HG03520 (cell line): Measurements from ENCODE around the gene NDUFAF3.

Experiments
- ATAC-seq: cut with Tn5 transposase; IDR thresholded peaks from one replicate; pipeline ENCODE4 v1.9.1; 2021; ENCODE audit warnings: mild to moderate bottlenecking, moderate library complexity; ENCODE audit not compliant: unreplicated experiment

NDUFAF3 gene

DNA sequence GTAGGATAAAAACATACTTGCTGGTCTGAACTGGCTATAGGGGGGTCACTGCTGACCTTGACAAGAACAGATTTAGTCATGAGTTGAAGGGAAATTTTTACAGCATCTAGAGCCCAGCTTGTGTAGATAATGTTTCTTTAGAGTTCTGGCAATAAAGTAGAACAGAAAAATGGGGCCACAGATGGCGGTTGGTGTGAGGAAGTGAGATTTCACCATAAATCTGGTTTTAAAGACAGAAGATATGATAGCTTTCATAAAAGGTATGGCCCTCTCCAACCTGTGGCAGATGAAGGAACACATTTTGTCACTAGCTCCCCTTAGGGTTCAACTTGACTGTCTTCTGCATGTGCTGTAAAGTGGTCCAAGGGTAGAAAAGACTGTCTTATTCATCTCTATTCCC, 31.6 kb downstream of the NDUFAF3 start:
- ATAC-seq = no peak

DNA sequence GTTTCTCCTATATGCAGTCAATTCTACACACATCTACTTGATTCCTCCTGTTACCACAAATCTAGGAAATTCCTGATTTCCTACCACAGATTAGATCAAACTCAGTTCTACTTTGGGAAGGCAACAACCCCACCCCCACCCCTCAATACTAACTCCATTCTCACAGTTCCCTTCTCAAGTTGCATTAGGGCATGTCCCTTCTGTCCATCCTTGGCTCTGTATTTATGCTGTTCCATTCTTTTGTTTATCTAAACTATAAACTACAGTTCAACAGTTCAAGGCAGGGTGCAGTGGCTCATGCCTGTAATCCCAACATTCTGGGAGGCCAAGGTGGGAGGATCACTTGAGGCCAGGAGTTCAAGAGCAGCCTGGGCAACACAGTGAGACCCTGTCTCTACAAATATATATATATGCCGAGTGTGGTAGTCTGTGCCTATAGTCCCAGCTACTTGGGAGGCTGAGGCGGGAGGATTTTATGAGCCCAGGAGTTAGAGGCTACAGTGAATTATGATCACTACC, 32.5 kb downstream of the NDUFAF3 start:
- ATAC-seq = no peak

DNA sequence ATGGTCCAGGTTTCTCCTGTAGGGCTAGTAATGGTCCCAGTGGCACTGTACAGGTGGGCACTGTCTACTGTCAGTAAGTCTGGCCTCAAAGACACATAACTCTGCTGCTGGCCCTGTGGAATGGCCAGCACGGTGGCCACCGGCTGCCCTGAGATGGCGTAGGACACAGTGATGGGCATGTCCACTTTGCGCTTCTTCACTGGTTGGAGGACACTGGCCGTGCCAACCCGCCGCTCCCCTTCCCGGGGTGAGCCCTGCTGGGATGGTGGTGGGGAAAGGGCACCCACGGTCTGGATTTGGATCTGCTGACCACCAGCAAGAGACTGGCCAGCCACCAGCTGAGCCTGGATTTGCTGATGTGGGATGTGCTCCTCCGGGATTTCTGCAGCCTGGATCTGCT, 35.3 kb downstream of the NDUFAF3 start:
- ATAC-seq = no peak

DNA sequence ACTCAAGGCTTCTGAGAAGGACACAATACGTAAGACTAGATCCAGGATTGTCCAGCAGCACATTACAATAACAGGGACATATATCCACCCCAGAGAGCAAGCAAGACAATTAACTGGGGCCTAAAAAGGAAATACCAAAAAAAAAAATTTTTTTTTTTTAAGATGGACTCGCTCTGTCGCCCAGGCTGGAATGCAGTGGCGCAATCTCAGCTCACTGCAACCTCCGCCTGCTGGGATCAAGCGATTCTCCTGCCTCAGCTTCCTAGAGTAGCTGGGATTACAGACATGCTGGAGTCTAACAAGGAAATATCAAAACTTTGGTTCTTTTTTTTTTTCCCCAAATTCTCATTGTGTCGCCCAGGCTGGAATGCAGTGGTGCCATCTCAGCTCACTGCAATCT, 36.1 kb downstream of the NDUFAF3 start:
- no peak for ATAC-seq
